Measurements from ENCODE around the gene CCDC74A.
"Not testable (repeated sequence)": the region's sequence is repeated elsewhere in the genome, so short reads cannot be mapped to it uniquely, and the experiment has no call there.

The CCDC74A gene

DNA sequence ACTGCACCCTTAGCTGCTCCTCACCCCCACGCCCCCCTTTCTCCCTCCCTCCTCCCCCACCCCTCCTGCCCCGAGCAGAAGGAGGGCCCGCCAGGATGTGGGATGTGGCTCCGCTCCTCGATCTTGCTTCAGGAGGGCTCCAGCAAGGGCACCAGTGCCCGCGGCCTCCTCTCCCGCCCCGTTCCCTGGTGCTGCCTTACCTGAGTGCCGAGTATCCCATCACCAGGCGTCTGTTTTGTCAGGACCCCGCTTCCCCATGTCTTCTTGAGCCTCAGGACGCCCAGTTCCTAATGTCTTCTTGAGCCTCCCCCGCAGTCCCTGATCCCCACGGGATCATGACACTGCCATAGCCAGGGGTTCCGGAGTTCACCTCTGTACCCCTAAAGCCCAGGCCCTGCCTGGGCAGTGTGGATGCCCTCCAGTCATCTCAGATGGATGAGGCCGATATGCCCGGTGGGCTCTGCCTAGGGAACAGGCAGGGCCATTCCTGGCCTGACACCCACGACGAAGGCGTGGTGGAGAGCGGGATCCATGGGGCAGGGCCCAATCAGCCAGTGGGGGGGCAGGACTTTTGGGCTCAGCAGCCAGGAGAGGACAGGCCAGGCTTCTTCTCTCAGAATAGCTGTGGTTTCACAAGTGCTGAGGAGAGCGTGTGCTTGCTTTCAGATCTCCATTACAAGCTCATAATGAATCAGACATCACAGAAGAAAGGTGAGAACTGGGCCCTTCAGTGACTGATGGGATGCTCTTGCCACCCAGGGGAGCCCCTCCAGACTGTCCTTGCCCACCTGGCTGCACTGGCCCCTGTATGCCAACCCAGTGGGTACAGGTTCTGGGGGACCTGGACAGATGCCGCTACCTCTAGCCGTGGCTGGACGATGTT, 1.5 kb downstream of the CCDC74A start:
- H3K4me3 ChIP-seq (ENCODE audit: low read depth, low read length) = not testable (repeated sequence)

DNA sequence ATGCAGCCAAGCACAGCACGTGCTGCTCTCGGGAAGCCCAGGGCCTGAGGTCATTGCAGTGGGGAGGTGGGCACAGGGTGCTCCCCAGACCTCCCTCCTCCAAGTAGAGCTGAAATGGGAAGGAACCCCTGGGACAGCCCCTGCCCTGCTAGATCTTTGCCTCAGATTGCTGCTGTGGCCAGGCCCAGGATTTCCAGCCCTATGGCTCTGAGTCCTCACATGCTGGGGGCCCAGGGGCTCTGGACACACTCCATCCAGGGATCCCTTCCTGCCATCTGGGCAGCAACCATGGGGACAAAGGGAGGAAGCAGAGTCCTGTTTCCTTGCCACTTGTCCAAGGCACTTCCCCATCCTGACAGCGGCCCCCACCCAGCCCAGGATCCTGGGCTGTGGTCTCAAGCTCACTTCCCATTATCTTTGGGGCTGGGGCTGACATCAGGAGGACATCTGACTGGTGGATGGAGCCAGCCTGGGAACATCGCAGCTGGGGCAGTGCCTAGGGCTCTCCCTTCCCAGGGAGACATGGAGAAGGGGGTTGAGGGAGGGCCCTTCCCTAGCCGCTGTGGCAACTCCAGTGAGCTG, 2.3 kb downstream of the CCDC74A start:
- H3K4me3 ChIP-seq (ENCODE audit: low read depth, low read length) = not testable (repeated sequence)

DNA sequence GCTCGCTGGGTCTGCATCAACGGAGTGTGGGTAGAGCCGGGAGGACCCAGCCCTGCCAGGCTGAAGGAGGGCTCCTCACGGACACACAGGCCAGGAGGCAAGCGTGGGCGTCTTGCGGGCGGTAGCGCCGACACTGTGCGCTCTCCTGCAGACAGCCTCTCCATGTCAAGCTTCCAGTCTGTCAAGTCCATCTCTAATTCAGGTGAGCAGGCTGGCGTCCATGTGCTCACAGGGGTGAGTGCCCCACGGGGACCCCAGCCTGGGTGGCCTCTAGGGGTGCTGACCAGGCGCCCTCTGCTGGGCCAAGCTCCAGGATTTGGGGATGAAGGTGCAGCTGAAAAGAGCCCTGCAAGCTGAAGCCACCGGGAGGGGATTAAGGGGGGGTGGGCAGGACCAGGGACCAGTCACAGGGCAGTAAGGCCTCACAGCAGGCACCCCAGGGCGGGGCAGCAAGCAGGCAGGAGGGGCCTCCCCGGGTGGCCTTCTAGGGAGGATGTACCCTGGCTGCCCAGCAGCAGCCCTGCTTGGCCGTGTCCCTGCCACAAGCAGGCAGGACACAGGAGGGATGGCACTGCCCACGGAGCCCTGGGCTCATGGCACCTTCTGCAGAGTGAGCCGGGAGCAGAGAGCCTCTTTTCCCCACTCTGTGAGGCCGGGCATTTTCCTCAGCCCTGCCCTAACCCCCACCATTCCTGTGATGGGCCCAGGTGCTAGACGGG, 3.1 kb downstream of the CCDC74A start:
- not testable (repeated sequence) for H3K4me3 ChIP-seq (ENCODE audit: low read depth, low read length)

DNA sequence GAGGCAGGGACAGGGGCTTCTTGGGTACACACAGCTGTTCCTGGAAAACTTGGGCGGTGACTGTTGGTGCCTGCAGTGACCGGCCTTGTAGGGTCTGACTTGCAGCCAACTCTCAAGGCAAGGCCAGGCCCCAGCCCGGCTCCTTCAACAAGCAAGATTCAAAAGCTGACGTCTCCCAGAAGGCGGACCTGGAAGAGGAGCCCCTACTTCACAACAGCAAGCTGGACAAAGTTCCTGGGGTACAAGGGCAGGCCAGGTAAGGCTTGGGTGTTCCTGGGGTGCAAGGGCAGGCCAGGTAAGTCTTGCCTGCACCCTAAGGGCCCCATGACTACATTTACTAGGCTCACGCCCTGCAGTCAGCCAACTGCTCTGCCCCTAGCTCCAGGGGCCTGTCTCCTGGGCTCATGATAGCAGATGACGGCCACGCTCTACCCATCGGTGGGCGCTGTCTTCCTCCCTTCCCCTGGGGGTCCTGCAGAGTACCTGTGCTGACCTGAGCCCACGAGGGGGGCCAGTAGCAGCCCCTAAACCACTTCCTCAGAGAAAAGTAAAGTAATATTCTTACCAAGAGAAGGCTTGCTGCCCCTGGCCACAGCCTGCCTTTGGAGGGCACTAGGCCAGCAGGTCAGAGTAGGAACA, 4.0 kb downstream of the CCDC74A start:
- not testable (repeated sequence) for H3K4me3 ChIP-seq (ENCODE audit: low read depth, low read length)

DNA sequence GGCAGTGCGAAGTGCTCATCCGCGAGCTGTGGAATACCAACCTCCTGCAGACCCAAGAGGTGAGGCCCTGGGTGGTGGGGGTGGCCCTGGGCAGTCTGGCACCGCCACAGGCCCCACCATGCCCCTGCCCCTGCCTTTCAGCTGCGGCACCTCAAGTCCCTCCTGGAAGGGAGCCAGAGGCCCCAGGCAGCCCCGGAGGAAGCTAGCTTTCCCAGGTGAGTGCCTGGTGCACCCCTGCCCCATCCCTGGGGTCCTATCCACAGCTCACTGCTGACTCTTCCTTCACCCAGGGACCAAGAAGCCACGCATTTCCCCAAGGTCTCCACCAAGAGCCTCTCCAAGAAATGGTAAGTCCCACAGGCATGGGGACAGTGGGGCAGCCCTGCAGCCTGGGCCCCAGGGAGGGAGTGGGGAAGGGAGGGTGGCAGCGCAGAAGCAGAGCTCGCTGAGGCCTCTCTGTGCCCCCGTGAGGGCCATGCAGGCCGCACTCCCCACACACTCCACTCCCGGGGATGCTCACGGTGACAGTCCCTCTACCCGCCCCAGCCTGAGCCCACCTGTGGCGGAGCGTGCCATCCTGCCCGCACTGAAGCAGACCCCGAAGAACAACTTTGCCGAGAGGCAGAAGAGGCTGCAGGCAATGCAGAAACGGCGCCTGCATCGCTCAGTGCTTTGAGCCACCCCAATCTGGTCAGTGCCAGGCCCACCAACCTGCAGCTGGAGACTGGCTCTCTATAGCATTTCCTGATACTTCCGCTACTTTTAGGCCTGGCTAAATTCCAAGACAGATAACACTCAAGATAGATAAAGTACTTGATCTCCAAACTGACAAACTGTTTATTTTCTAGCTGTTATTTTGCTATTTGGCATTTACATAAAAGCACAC, 5.3 kb downstream of the CCDC74A start:
- H3K4me3 ChIP-seq (ENCODE audit: low read depth, low read length) = not testable (repeated sequence)

DNA sequence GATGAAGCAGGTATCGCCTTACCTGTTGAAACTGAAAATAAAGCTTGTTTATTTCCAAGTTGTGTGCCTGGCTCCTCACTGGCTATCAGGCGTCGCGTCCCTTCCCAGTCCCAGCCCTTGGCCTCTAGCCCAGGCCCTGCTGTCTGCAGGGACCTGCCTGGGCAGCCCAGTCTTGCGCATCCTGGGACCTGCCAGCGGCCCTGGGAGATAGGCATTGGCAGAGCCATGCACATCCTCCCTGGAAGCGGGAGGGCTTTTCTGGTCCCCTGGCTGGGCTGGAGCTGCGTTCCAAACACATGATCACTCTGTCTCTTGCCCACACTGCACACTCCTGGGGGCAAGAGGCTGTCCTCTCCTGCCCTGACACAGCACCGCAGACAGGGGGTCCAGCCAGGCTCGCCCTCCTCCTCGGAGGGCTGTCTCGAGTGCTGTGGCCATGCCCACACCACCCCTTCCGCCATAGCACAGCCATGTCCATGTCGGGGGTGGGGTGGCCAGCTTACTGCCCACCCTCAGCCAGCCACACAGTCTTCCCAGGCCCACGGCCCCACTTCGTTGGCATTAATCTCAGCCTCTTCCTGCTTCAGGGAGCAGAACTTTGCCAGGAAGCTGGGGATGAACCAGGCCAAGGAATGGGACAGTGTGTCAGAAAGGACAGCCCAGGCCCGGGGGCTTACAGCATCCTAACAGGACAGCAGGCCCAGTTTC, 6.1 kb downstream of the CCDC74A start:
- H3K4me3 ChIP-seq (ENCODE audit: low read depth, low read length) = not testable (repeated sequence)

DNA sequence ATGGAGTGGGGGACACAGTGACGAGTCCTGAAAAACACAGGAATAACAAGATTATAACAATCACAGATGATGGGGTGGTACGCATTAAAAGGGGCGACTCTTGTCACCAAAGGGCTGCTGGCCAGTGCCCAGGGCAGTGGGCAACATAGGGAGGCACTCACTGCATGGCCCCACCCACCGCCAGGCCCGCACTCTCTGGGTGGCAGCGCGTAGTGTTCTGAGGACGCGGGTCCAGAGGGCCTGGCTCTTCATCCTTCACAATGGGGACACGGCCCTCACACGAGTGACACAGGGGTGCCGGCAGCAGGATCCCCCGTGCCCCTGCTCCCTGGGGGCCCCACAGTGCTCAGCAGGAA, 6.6 kb downstream of the CCDC74A start:
- H3K4me3 ChIP-seq (ENCODE audit: low read depth, low read length) = not testable (repeated sequence)

DNA sequence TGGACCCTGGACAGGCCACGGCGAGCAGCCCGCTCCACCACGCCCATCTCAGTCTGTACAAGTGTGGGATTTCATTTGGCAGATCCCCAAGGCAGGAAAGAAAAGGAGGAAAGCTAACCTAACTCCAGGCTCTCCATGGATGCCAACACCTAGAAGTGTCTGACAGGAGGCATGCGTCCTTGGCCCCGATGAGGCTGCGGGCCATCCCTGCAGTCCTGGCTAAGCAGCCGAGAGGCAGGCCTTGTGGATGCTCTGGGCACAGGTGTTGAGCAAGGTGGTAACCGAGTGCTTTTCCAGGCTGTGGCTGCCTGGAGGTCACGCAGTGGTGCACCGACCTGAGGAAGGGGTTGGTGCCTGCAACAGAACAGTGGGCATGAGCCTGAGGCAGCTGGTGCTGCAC, 7.3 kb downstream of the CCDC74A start:
- H3K4me3 ChIP-seq (ENCODE audit: low read depth, low read length) = not testable (repeated sequence)

DNA sequence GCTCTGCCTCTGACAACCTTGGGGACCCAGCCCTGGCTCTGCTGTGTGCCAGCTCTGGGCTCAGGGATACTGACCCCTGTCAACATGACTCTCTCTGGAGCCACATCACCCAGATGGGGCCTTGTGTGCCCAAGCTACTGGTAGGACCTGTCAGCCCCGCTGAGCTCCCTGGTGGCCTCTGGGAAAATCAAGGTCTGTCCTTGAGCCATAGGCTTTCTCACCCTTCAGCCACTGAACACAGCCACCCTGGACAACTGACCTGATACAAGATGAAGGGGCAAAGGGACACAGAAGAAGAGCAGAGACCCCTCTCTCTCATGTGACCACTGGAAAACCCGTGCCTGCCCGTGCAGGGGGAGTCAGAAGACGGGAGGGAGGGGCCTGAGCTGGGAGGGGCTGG, 7.8 kb downstream of the CCDC74A start:
- no peak overlapping the region for H3K4me3 ChIP-seq (ENCODE audit: low read depth, low read length)

DNA sequence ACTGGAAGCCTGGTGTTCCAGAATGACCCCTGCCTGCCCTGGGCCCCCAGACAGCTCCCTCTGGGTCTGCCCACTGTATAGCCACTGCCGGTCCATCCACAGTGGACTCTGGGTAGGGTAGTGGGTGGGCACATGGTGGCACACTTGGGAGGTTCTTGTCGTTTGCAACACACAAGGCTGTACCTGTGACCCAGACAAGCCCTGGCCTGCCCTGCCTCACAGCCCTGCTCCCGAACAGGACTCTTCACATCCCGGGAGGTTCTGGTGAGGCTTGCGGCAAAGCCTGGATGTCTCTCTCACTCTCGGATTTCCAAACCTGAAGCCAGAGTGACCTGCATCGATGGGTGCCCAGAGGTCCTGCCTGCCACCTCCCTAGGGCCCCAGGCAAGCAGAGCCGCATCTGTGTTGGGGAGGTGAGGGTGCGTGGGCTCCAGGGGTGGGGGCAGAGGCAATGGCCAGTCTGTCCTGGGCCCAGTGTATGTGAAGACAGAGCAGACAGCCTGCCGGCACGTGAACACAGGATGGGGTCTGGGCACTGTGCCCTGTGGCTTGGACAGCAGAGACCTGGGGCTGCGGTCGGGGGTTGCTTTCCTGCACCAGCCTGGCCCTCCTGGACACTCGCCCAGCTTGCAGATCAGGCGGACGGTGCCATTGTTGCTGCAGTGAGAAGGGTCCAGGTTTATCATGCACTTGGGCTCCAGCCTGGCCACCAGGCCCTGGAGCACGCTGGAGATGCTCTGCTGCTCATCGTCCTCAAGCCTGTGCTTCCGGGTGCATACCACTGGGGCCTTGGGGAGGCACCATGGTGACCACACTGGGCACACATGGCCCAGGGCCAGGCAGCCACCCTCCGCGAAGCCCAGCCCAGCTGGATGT, 8.5 kb downstream of the CCDC74A start:
- not testable (repeated sequence) for H3K4me3 ChIP-seq (ENCODE audit: low read depth, low read length)

DNA sequence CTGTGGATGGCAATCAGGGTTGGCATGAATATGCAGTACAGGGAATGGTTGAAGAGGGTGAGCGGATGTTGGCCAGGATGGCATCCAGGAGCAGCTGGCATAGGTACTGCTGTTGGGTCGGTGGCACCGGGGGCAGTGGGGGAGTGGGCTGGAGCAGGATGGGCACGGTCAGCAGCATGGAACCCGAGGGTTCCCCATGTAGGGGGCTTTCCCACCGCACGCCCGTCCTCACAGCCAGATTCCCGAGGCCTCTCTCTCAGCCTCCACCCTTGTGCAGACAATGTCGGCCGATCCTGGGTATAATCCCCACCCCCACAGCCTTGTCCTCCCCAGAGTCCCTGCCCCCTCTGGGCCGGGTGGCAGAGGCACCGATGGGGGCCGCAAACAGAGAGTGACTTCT, 9.2 kb downstream of the CCDC74A start:
- H3K4me3 ChIP-seq (ENCODE audit: low read depth, low read length) = not testable (repeated sequence)

DNA sequence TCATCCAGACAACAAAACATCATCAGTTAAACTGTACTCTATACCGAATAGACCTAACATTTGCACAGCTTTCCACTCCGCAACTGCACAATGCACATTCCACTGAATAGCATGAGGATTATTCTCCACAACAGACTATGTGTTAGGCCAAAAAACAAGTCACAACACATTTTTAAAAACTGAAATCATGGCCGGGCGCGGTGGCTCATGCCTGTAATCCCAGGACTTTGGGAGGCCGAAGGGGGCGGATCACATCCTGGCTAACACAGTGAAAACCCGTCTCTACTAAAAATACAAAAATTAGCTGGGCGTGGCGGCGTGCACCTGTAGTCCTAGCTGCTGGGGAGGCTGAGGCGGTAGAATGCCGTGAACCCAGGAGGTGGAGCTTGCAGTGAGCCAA, 11.2 kb downstream of the CCDC74A start:
- H3K4me3 ChIP-seq (ENCODE audit: low read depth, low read length) = not testable (repeated sequence)

DNA sequence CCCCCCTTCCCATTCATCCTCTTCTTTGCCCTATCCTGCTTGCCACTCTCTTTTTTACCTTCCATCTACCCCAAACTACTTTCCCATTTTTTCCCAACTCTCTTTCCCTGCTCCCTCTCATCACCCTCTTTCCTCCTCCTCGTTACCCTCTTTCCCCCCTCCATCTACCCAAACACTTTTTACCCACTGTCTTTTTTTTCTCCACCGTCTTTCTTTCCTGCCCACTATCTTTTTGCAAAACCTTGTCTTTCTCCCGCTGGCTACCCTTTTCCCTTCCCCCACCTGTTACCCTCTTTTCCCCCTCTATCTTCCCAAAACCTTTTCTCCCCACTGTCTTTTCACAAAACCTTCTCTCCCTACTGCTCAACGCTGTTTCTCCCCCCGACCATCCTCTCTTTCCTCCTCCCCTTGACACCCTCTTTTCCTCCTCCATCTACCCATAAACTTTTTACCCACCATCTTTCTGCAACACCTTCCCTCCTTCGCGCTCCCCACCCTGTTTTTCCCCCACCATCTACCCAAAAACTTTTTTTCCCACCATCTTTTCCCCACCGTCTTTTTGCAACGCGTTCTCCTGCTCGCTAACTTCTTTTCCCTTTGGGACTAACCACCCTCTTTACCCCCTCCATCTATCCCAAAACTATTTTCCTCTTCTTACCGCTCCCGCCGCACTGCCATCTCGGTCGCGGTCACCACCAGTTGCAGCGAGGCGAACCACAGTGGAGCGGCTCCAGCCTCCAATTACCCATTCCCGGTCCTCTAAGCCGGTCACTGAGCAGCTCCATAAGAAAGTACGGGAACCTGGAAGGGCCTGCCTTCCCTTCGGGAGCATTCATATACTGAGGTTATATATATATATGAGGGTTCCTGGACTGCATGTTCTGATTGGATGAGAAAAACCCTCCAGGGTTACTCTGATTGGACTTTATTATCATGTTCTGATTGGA, 15.0 kb downstream of the CCDC74A start:
- no peak overlapping the region for H3K4me3 ChIP-seq (ENCODE audit: low read depth, low read length)

DNA sequence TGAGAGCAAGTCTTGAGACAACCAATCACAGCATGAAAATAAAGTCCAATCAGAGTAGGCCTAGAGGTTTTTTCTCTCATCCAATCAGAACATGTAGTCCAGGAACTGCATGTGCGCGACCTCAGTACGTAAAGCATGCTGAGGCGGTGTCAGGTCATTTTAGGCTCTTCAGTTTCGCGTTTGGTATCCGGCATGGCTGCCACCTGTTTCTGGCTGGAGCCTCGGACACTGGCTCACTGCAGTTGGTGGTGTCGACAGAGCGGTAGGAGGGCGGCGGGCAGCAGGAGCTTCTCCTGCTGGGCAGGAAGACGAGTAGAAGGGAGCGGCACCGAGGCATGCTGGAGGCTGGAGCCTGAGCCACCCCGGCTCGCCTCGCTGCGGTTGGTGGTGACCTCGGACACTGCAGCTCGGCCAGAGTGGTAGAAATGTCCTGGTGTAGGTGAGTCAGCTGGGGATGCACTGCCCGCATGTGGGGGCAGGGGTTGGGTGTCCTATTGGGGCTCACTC, 15.8 kb downstream of the CCDC74A start:
- no peak overlapping the region for H3K4me3 ChIP-seq (ENCODE audit: low read depth, low read length)

DNA sequence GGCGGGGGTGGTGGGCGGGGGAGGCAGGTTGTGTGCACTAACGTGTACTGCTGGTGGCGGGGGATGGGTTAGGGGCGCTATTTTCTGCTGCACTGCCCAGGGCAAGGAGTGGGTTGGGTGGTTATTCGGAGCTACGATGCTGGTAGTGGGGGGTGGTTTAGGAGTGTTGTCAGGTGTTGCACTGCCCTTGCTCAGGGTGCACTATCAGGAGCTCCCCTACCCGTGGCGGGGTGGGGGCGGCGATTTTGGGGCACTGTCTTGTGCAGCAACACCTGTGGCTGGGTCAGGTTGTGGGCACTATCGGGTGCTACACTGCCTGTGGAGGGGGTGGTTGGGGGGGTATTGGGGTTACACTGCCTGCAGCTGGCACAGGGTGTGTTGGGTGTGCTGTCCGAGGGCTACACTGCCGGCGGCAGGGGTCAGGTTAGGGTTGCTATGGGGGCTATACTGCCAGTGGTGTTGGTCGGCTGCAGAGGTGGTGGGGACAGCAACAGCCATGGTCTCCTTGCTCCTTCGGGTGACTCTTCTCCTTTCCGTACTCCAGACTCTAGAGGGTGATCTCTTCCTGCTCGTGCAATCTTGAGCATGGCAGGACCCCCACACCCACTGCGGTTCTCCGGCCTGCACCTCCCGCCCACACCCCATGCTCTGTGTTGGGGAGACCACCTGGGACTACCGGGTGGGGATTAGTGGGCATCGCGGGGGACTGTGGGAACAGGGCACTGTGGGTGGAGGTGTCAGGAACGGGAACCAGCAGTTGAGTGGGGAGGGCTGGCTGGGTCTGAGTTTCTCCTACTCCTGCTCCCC, 16.5 kb downstream of the CCDC74A start:
- not testable (repeated sequence) for H3K4me3 ChIP-seq (ENCODE audit: low read depth, low read length)

DNA sequence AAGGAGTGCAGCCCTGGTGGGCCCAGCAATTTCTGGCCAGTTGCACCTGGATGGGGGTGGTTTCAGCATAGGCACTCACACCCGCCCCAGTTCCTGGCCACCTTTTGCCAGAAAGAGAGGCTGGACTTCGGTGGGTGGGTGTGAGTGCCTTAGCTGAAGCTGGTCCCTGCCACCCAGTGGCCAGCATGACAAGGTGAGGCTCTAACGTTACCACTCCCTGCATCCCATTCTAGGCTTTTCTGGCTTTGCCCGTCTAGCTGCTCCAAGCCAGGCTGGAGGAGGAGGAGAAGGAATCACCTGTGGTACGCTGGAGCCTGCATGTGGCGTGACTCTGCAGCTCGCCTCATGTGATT, 17.1 kb downstream of the CCDC74A start:
- H3K4me3 ChIP-seq (ENCODE audit: low read depth, low read length) = not testable (repeated sequence)

DNA sequence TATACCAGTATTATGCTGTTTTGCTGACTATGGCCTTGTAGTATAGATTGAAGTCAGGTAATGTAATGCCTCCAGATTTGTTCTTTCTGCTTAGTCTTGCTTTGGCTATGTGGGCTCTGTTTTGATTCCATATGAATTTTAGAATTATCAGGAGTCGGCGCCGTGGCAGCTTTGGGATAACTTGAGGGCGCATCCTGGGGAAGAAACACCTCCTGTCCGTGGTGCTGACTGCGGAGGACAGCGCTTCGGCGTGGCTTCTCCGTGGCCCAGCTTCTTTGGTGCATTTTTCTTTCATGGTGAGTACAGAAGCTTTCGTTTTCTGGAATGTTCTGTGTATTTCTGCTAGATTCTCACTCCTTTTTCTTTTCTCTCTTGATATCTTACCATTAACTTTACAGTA, 25.2 kb downstream of the CCDC74A start:
- no peak overlapping the region for H3K4me3 ChIP-seq (ENCODE audit: low read depth, low read length)

All from iPS-11a (cell line).